Smooth muscle cell (in vitro differentiated cells): ENCODE measurements around the gene SEC24B. TPM values are rescaled to one million over a fixed set of nuclear protein-coding genes. Genes with fewer than 3 reads are reported as not detected.
"Not testable (repeated sequence)": the region's sequence is repeated elsewhere in the genome, so short reads cannot be mapped to it uniquely, and the experiment has no call there.

Source experiments
- DNase-seq: peaks from one replicate; lab custom pipeline; 2025; ENCODE audit not compliant: unreplicated experiment; lab: John Stamatoyannopoulos, UW
- H2AFZ ChIP-seq: fragments of 200-600 bp; sonication (generic); 2 replicates; pipeline ENCODE4 v1.6.0; 2016; ENCODE audit warnings: antibody characterized with exemption, low read depth, mild to moderate bottlenecking
- H3F3A ChIP-seq: fragments of 200-600 bp; sonication (generic); 2 replicates; pipeline ENCODE4 v1.6.0; 2017; ENCODE audit warnings: antibody characterized with exemption, low read depth
- H3K27ac ChIP-seq: fragments of 200-600 bp; sonication (generic); 2 replicates; pipeline ENCODE4 v1.5.1; 2016; ENCODE audit warnings: low read depth, mild to moderate bottlenecking
- H3K27me3 ChIP-seq: fragments of 200-600 bp; sonication (generic); 2 replicates; pipeline ENCODE4 v1.6.1; 2016; ENCODE audit warnings: low read depth, mild to moderate bottlenecking
- H3K36me3 ChIP-seq: fragments of 200-600 bp; sonication (generic); 2 replicates; pipeline ENCODE4 v1.5.1; 2016; ENCODE audit warnings: low read depth
- H3K4me1 ChIP-seq: fragments of 200-600 bp; sonication (generic); 2 replicates; pipeline ENCODE4 v1.5.1; 2016; ENCODE audit warnings: low read depth
- H3K4me2 ChIP-seq: fragments of 200-600 bp; sonication (generic); 2 replicates; pipeline ENCODE4 v1.6.0; 2016; ENCODE audit warnings: mild to moderate bottlenecking
- H3K4me3 ChIP-seq: fragments of 200-600 bp; sonication (generic); 2 replicates; pipeline ENCODE4 v1.5.1; 2016; ENCODE audit warnings: mild to moderate bottlenecking
- H3K79me2 ChIP-seq: fragments of 200-600 bp; sonication (generic); 2 replicates; pipeline ENCODE4 v1.6.0; 2016; ENCODE audit warnings: low read depth, mild to moderate bottlenecking
- H3K9ac ChIP-seq: fragments of 200-600 bp; sonication (generic); 2 replicates; pipeline ENCODE4 v1.6.0; 2016; ENCODE audit warnings: low read depth
- H3K9me3 ChIP-seq: fragments of 200-600 bp; sonication (generic); replicated peaks from 2 replicates; pipeline ENCODE4 v1.5.1; 2016; ENCODE audit warnings: low read depth
- H4K20me1 ChIP-seq: fragments of 200-600 bp; sonication (generic); 2 replicates; pipeline ENCODE4 v1.6.0; 2016; ENCODE audit warnings: low read depth
- CTCF ChIP-seq: fragments of 200-600 bp; sonication (generic); IDR thresholded peaks from 2 replicates; pipeline ENCODE4 v1.5.1; 2017; ENCODE audit warnings: borderline replicate concordance, mild to moderate bottlenecking, antibody characterized with exemption; ENCODE audit not compliant: insufficient read depth, poor library complexity, severe bottlenecking
- WGBS: methylation state at CpG from one replicate; pipeline ENCODE4 v1.1.7; 2016; ENCODE audit warnings: low lambda C conversion rate; 5-methylcytosine and 5-hydroxymethylcytosine counted together
- polyA plus RNA-seq: library from polyadenylated mRNA; unstranded; fragments of >200 nt; fragmentation: Nextera tagmentation; extraction: Ambion mirVana; gene quantifications from 2 replicates; pipeline ENCODE4 v1.2.1, GENCODE V29; 2016
- total RNA-seq: library from RNA; depleted of rRNA; stranded (reverse); fragments of >200 nt; gene quantifications from 2 replicates; pipeline ENCODE4 v1.2.3, GENCODE V29; 2014

Gene SEC24B
- total and polyA plus RNA-seq, 2 experiments from 2014 or later: 18.3 to 57.5 TPM

- no peak overlapping the region for H3K9ac ChIP-seq
- H3K79me2 ChIP-seq: no peaks in the 10 kb centered on the region
- DNase-seq: no peak
- no peak overlapping the region for H3K4me2 ChIP-seq
- H3K36me3 ChIP-seq: peaks cover 32% of the 10 kb centered on the region
- no peak overlapping the region for H3K27ac ChIP-seq
- no peaks in the 10 kb centered on the region for H3K27me3 ChIP-seq
- 76% methylated on average over 2 of the region's 2 CpGs for WGBS
- H3F3A ChIP-seq: no peaks in the 10 kb centered on the region
- H3K4me3 ChIP-seq: no peak overlapping the region
- no peaks in the 10 kb centered on the region for H3K4me1 ChIP-seq
- TF ChIP-seq CTCF: no peak
- no peak overlapping the region for H2AFZ ChIP-seq
- no peaks in the 10 kb centered on the region for H3K9me3 ChIP-seq
- no peaks in the 10 kb centered on the region for H4K20me1 ChIP-seq
Measured at GRCh38 chr4:109511414-109511813, 77.8 kb downstream of the SEC24B start.

GRCh38 chr4:109513368-109513767, 79.8 kb downstream of the SEC24B start:
- not testable (repeated sequence) for H3K4me3 ChIP-seq, H4K20me1 ChIP-seq, H3K4me1 ChIP-seq, DNase-seq, H2AFZ ChIP-seq, H3K27me3 ChIP-seq, H3K9ac ChIP-seq, H3F3A ChIP-seq, H3K27ac ChIP-seq, H3K79me2 ChIP-seq, H3K4me2 ChIP-seq, H3K9me3 ChIP-seq
- peaks cover 34% of the 10 kb centered on the region for H3K36me3 ChIP-seq
- WGBS: 99% methylated on average over 12 of the region's 12 CpGs

GRCh38 chr4:109532182-109532581, 98.6 kb downstream of the SEC24B start:
- Histone ChIP-seq H3K27me3 (no peaks in the 10 kb centered on the region), H3K36me3 (peaks cover 61% of the 10 kb centered on the region), H3K4me1 (no peaks in the 10 kb centered on the region), H3K27ac (no peak overlapping the region), H3K4me2 (no peak overlapping the region), H3K9ac (no peak overlapping the region), H3K4me3 (no peak overlapping the region), H3K9me3 (no peaks in the 10 kb centered on the region), H4K20me1 (peaks cover 3% of the 10 kb centered on the region), H3F3A (no peaks in the 10 kb centered on the region), H2AFZ (no peak overlapping the region), H3K79me2 (no peaks in the 10 kb centered on the region)
- TF ChIP-seq CTCF: no peak
- DNase-seq: no peak

GRCh38 chr4:109545401-109545800, 111.8 kb downstream of the SEC24B start:
- H2AFZ ChIP-seq: no peak overlapping the region
- no peaks in the 10 kb centered on the region for H3K27me3 ChIP-seq
- no peak for DNase-seq
- H3F3A ChIP-seq: peaks cover 6% of the 10 kb centered on the region
- no peak for TF ChIP-seq CTCF
- H3K9ac ChIP-seq: no peak overlapping the region
- no peak overlapping the region for H3K4me2 ChIP-seq
- H3K79me2 ChIP-seq: no peaks in the 10 kb centered on the region
- no peaks in the 10 kb centered on the region for H3K4me1 ChIP-seq
- H4K20me1 ChIP-seq: no peaks in the 10 kb centered on the region
- no peak overlapping the region for H3K4me3 ChIP-seq
- WGBS: 98% methylated on average over 1 of the region's 1 CpG
- no peaks in the 10 kb centered on the region for H3K9me3 ChIP-seq
- H3K27ac ChIP-seq: no peak overlapping the region
- no peaks in the 10 kb centered on the region for H3K36me3 ChIP-seq
